ENCODE measurements around the gene MEI1.

- TF ChIP-seq CTCF (IDR thresholded peaks at IDR 0.05; ENCODE audit: low read depth, low read length, missing input control) = no peak
- TF ChIP-seq ATF3 (IDR thresholded peaks at IDR 0.05) = no peak
- no peak for TF ChIP-seq ZBTB33 (IDR thresholded peaks at IDR 0.05)
- TF ChIP-seq RAD21 (IDR thresholded peaks at IDR 0.05) = no peak
- TF ChIP-seq RXRA (IDR thresholded peaks at IDR 0.05) = no peak
- no peak for TF ChIP-seq REST (IDR thresholded peaks at IDR 0.05)
- TF ChIP-seq FOXA1 (IDR thresholded peaks at IDR 0.05) = no peak
- no peak for TF ChIP-seq TAF1 (conservative IDR thresholded peaks at IDR 0.05)
- no peak for TF ChIP-seq JUND (IDR thresholded peaks at IDR 0.05)
- TF ChIP-seq MAX (IDR thresholded peaks at IDR 0.05) = no peak
- TF ChIP-seq EGR1 (IDR thresholded peaks at IDR 0.05; ENCODE audit: low read depth in 2 of 2) = no peak
- no peak for TF ChIP-seq GABPA (IDR thresholded peaks at IDR 0.05 in 1 of 2, conservative IDR thresholded peaks at IDR 0.05 in 1 of 2)
- no peak for TF ChIP-seq YY1 (IDR thresholded peaks at IDR 0.05)
Observed at GRCh38 chr22:41772198-41772597, 72.9 kb downstream of the MEI1 start.

Measured in liver (tissue), 3 donors.